Mesodermal cell (in vitro differentiated cells): Measurements from ENCODE around the gene AFTPH.

Experiments
- H3K27ac ChIP-seq: 2 replicates; pipeline ENCODE4 v1.7.0; 2013; ENCODE audit warnings: mild to moderate bottlenecking, low read depth, low read length, moderate library complexity; ENCODE audit not compliant: severe bottlenecking
- H3K36me3 ChIP-seq: 2 replicates; pipeline ENCODE4 v1.7.1; 2013; ENCODE audit warnings: mild to moderate bottlenecking, low read length, moderate library complexity; ENCODE audit not compliant: control insufficient read depth, insufficient read depth
- H3K4me1 ChIP-seq: one replicate; pipeline ENCODE4 v1.7.1; 2013; ENCODE audit warnings: mild to moderate bottlenecking, low read length; ENCODE audit not compliant: insufficient read depth, control insufficient read depth, poor library complexity, severe bottlenecking
- H3K4me3 ChIP-seq: 2 replicates; pipeline ENCODE4 v1.7.0; 2013; ENCODE audit warnings: low read length, control low read depth, mild to moderate bottlenecking; ENCODE audit not compliant: insufficient read depth, poor library complexity, severe bottlenecking; ENCODE audit errors: extremely low read depth
- H3K9me3 ChIP-seq: 2 replicates; pipeline ENCODE4 v1.7.1; 2013; ENCODE audit warnings: mild to moderate bottlenecking, low read length, moderate library complexity; ENCODE audit not compliant: control insufficient read depth
- WGBS, 2 experiments: methylation state at CpG; one replicate each; pipeline ENCODE4 v1.1.5; 2013; ENCODE audit warnings: missing lambda C conversion rate in 2 of 2; ENCODE audit not compliant: insufficient coverage in 2 of 2; 5-methylcytosine and 5-hydroxymethylcytosine counted together

The AFTPH gene

DNA sequence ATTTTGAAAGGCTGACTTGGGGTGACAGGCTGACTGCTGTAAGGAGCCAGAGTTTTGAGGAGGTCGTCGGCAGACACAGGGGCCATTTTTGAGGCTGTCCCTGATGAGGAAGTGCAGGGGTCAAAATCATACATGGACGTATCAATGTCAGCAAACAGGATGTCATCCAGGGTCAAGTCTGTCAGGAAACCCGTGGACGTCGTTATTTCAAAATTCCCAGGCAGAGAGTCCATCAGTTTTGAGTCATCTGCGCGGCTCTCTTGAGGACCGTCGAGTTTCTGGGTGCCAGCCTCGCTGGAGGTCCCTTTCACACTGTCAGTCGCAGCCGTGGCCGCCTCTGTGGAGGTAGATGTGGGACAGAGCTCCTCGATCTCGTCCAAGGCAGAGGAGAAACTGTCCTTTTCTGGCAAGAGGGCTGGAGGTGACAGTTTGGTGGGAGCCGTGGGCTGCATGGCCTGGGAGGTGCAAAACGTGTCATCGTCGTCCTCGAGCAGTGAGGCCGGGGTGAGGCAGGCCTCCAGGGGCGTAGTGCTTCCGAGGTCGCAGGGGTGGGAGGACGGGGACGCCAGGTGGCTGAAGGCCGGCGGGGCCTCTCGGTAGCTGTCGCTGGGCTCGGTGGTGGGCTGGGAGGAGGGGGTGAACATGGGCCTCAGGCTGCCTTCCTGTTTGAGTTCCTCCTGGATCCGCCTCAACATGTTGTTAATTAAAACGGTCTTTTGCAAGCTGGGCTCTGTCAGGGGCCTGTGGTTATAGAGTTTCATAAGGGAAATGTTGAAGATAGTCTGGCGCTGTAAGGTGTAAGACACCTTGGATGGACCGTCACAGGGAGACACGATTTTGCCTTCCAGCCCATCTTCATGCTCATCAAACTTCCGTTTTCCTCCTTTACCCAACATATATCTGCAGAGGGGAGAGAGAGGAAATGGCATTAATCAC lies 112.1 kb downstream of the AFTPH start:
- Histone ChIP-seq H3K9me3 (no peaks in the 10 kb centered on the region), H3K27ac (no peak overlapping the region), H3K36me3 (peaks cover 68% of the 10 kb centered on the region), H3K4me3 (no peak overlapping the region), H3K4me1 (peaks cover 30% of the 10 kb centered on the region)
- WGBS, 2 experiments: 92 to 96% methylated on average over 32 to 34 of the region's 38 CpGs

DNA sequence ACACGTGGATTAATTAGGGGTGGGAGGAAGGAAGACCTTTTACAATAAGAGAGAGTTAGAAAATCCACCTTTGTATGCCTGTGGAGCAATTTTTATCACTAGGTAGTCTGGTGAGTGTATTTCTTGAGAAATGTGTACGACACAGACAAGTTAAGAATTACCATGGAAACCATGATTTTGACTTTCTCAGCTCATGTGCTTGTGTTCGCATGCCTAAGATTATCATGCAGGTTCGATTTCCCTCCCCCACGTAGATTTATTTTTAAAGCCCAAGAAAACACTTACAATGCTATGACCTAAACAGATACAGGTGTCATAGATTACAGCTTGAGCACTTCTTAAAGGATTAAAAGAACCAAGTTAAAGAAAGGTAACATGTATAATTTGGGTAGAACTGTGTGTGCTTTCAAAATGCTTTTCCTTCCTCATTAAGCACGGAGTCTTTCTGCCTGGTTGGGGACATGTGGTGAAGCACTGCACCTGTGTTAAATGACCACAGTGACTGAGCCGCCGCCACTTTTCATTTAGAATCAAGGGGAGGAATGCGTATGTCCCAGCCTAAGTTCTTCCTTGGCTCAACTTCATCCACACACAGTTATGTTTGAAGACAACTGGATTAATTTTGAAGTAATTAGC lies 113.0 kb downstream of the AFTPH start:
- no peaks in the 10 kb centered on the region for H3K9me3 ChIP-seq

DNA sequence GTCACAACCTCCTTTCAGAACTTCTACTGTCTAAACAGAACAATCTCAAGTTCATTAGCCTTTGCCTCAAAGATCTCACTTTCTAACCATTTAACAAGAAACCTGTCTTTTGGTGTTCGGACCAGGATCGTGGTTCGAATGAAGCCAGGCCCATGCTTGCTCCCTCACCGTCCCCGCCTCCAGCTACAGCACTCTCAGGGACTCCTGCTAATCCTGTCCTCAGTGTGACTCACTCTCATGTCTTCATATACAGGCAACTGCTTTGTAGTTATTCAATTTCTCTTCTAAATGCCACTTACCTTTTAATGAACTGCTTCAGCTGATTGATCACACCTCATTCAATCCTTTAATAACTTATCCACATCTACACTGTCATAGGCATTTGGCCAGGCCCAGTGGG lies 113.8 kb downstream of the AFTPH start:
- H3K36me3 ChIP-seq: peaks cover 57% of the 10 kb centered on the region
- no peak overlapping the region for H3K4me3 ChIP-seq
- 92 to 94% methylated on average over 5 of the region's 5 CpGs for WGBS, 2 experiments
- H3K9me3 ChIP-seq: no peaks in the 10 kb centered on the region
- H3K27ac ChIP-seq: no peak overlapping the region
- H3K4me1 ChIP-seq: peaks cover 38% of the 10 kb centered on the region

More for the DNA sequence above, 113.0 kb downstream of the AFTPH start:
- WGBS, 2 experiments: 86 to 100% methylated on average over 4 to 7 of the region's 9 CpGs
- Histone ChIP-seq H3K4me1 (peaks cover 33% of the 10 kb centered on the region), H3K4me3 (no peak overlapping the region), H3K27ac (no peak overlapping the region), H3K36me3 (peaks cover 65% of the 10 kb centered on the region)

DNA sequence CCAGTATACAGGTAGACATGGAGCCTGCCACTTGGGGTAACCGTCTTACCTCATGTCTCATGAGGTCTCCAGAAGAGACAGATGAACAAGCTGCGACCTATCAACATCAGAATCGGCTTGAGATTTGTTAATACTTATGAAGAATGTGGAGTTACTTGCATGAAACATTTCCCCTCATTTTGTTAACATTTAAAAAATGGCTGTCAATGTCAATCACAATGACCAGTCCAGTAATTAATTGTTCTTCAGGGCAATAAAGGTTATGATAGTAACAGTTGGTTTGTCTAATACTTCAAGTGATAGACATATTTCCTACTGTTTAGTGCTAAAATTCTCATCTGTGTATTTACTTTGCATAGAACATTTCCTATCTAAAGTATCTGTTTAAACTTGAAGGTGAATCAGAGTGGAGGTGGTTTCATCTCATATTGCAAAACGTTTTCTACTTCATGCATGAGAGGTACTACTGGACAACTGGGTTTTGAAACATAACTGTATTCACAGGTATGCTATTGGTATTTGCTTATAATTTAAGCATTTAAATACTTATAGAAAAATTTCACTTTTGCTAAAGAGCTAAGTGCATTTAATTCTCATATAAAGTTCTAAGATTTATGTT lies 114.5 kb downstream of the AFTPH start:
- H3K4me1 ChIP-seq: peaks cover 45% of the 10 kb centered on the region

DNA sequence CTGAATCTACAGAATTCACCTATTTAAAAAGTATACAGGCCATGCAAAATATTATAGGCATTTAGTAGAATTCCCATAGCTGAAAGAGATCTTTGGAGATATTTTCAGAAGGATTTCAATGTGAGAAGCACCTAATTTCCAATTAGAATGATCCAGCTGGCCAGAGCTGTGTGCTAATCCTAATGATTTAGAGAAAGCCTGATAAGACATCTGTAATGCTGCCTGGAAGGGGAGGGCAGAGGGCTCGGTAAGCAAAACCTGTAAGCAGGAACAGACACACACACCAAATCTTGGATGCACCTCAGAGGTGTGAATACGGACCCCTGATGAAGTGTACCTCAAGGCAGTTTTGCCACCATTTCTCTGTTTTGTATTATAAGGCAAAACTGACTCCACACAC lies 115.6 kb downstream of the AFTPH start:
- Histone ChIP-seq H3K27ac (no peak overlapping the region), H3K4me3 (no peak overlapping the region), H3K4me1 (peaks cover 52% of the 10 kb centered on the region), H3K9me3 (no peaks in the 10 kb centered on the region), H3K36me3 (peaks cover 39% of the 10 kb centered on the region)
- WGBS, 2 experiments: no CpG with 5 or more reads among the region's 2 CpGs

More for the DNA sequence above, 114.5 kb downstream of the AFTPH start:
- Histone ChIP-seq H3K27ac (no peak overlapping the region), H3K4me3 (no peak overlapping the region), H3K9me3 (no peaks in the 10 kb centered on the region), H3K36me3 (peaks cover 50% of the 10 kb centered on the region)
- WGBS, 2 experiments: 100% methylated on average over 1 of the region's 4 CpGs; no CpG with 5 or more reads in 1 of the 2 experiments

DNA sequence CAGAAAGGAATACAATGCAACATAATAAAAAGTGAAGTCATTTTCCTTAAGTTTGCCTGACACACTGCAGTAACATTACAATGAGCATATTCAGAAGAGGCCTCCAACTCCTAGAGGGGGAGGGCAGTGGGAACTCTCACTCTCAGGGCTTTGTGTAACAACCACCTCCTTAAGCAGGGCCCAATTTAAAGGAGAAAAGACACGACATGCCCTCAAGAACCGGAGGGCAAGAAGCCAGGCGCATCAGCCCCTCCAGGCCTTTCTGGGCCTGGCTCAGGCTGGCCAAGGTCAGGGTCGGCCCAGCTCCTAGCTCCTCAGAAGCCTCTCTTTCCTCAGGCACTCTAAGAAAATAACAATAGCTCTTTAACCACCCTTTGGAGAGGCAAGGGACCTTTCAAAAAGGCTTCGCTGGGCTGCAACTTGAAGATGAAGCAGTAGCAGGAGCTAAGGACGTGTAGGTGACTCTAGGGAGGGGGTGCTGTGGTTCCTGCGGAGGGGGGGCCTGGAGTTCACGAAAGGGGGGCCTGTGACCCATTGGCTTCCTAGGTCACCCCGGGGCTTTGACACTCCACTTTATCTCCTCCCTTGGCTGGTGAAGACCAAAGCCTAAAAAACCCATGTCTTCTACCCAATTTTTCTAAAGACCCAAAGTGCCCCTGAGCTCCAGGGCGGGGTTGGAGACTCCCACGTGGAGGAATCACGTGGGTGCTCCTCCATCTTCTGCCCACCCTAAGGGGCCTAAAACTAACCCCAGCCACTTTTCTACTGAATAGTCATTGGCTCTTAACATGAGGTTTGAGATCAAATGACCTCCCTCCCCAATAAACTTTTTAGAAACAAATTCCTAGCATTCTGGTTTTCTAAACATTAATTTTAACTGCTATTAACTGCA lies 116.3 kb downstream of the AFTPH start:
- H3K27ac ChIP-seq: no peak overlapping the region
- H3K9me3 ChIP-seq: no peaks in the 10 kb centered on the region
- 45 to 62% methylated on average over 8 of the region's 12 CpGs for WGBS, 2 experiments
- no peak overlapping the region for H3K4me3 ChIP-seq
- peaks cover 52% of the 10 kb centered on the region for H3K4me1 ChIP-seq
- peaks cover 32% of the 10 kb centered on the region for H3K36me3 ChIP-seq

DNA sequence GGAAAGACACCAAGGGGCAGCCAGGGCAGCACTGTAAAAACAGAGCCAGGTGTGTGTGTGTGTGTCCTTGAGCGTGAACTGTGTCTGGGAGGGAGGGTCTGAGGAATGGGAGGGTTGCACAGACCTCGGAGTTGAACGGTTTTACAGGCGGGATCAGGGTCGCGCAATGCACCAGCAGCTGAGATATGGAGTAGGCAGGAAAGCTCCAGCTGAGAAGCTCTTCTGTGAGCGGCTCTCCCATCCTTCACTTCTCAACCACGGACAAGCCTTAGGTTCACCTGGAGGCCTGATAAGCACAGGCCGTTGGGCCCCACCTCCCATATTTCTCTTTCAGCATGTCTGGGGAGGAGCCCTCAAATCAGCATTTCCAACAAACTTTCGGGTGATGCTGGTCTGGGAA lies 117.5 kb downstream of the AFTPH start:
- 93 to 94% methylated on average over 5 to 8 of the region's 10 CpGs for WGBS, 2 experiments
- no peak overlapping the region for H3K27ac ChIP-seq

More for the DNA sequence above, 117.5 kb downstream of the AFTPH start:
- Histone ChIP-seq H3K4me3 (no peak overlapping the region), H3K9me3 (no peaks in the 10 kb centered on the region), H3K4me1 (peaks cover 58% of the 10 kb centered on the region), H3K36me3 (peaks cover 20% of the 10 kb centered on the region)
